ENCODE data around the gene SLC5A10.
A peak's percentile ranks its signal among the peaks of the same experiment; 100 is the strongest.
"Not testable (repeated sequence)": the region's sequence is repeated elsewhere in the genome, so short reads cannot be mapped to it uniquely, and the experiment has no call there.

Gene SLC5A10

GRCh38 chr17:18947866-18948265 lies 4.1 kb upstream of the SLC5A10 start:
- DNase-seq (ENCODE audit: low read depth), result no peak

GRCh38 chr17:18948476-18949006 lies 3.4 kb upstream of the SLC5A10 start:
- DNase-seq (ENCODE audit: low read depth), result no peak

GRCh38 chr17:18949566-18949965 lies 2.4 kb upstream of the SLC5A10 start:
- DNase-seq (ENCODE audit: low read depth), result no peak

GRCh38 chr17:18950346-18950745 lies 1.6 kb upstream of the SLC5A10 start:
- DNase-seq (ENCODE audit: low read depth), result no peak

- no peak for DNase-seq (ENCODE audit: low read depth)
Measured at GRCh38 chr17:18950944-18951905, 740 bp upstream of the SLC5A10 start.

- no peak for DNase-seq (ENCODE audit: low read depth)
Measured at GRCh38 chr17:18953231-18953728, 1.3 kb downstream of the SLC5A10 start.

GRCh38 chr17:18954321-18954720 lies 2.4 kb downstream of the SLC5A10 start:
- no peak for DNase-seq (ENCODE audit: low read depth)

GRCh38 chr17:18955009-18955408 lies 3.0 kb downstream of the SLC5A10 start:
- no peak for DNase-seq (ENCODE audit: low read depth)

GRCh38 chr17:18956021-18956420 lies 4.1 kb downstream of the SLC5A10 start:
- not testable (repeated sequence) for DNase-seq (ENCODE audit: low read depth)

- no peak for DNase-seq (ENCODE audit: low read depth)
Measured at GRCh38 chr17:18956581-18956980, 4.6 kb downstream of the SLC5A10 start.

- no peak for DNase-seq (ENCODE audit: low read depth)
Measured at GRCh38 chr17:18957831-18958230, 5.9 kb downstream of the SLC5A10 start.

GRCh38 chr17:18958611-18959010 lies 6.6 kb downstream of the SLC5A10 start:
- DNase-seq (ENCODE audit: low read depth), result no peak

- DNase-seq (ENCODE audit: low read depth), result no peak
Measured at GRCh38 chr17:18959071-18959844, 7.3 kb downstream of the SLC5A10 start.

GRCh38 chr17:18959845-18960240 lies 7.9 kb downstream of the SLC5A10 start:
- no peak for DNase-seq (ENCODE audit: low read depth)

GRCh38 chr17:18960241-18960665 lies 8.3 kb downstream of the SLC5A10 start:
- no peak for DNase-seq (ENCODE audit: low read depth)

GRCh38 chr17:18960803-18961511 lies 9.0 kb downstream of the SLC5A10 start:
- peak; percentile 31 for DNase-seq (ENCODE audit: low read depth)

GRCh38 chr17:18961634-18962493 lies 9.9 kb downstream of the SLC5A10 start:
- no peak for DNase-seq (ENCODE audit: low read depth)

GRCh38 chr17:18962494-18962815 lies 10.5 kb downstream of the SLC5A10 start:
- no peak for DNase-seq (ENCODE audit: low read depth)

- no peak for DNase-seq (ENCODE audit: low read depth)
Measured at GRCh38 chr17:18963126-18964017, 11.4 kb downstream of the SLC5A10 start.

- DNase-seq (ENCODE audit: low read depth), result no peak
Measured at GRCh38 chr17:18964018-18964351, 12.0 kb downstream of the SLC5A10 start.

Measured in fibroblast of gingiva (primary cell).